ENCODE data around the gene TBC1D7.

TBC1D7 gene

GRCh38 chr6:13281686-13282085 is 46.7 kb downstream of the TBC1D7 start:
- TF ChIP-seq CEBPB (IDR thresholded peaks at IDR 0.05): no peak
- no peak for TF ChIP-seq NFIC (IDR thresholded peaks at IDR 0.05)
- TF ChIP-seq FOXM1 (IDR thresholded peaks at IDR 0.05; ENCODE audit: borderline replicate concordance, low read depth): no peak
- no peak for TF ChIP-seq TCF12 (IDR thresholded peaks at IDR 0.05; ENCODE audit: low read depth)
- no peak for TF ChIP-seq EP300 (IDR thresholded peaks at IDR 0.05; ENCODE audit: borderline replicate concordance)

DNA sequence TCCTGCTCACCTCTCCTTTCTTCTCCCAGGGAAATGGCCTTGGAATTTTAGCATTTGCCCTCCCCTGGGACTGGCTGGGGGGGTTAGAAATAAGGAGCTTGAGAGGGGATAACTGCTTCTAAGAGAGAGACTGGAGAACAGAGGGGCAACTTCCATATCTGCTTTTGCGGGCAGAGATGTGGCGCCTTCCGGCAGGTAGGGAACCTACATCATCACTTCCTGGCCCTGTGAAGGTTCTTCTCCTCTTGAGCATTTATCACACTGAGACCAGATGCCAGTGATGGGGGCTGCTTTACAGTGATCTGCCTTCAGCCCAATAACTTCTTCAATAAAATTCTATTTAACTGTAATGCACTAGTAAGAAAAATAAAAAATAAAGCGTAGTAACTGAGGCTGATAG is 48.1 kb downstream of the TBC1D7 start:
- TF ChIP-seq TAF1 (IDR thresholded peaks at IDR 0.05; ENCODE audit: low read depth) (no peak), USF1 (IDR thresholded peaks at IDR 0.05) (no peak), TCF12 (IDR thresholded peaks at IDR 0.05; ENCODE audit: low read depth) (no peak), EGR1 (IDR thresholded peaks at IDR 0.05) (no peak), ZBTB7A (IDR thresholded peaks at IDR 0.05; ENCODE audit: low read depth) (no peak), CREB1 (IDR thresholded peaks at IDR 0.05; ENCODE audit: low read depth) (no peak), EP300 (IDR thresholded peaks at IDR 0.05; ENCODE audit: borderline replicate concordance) (no peak), RAD21 (IDR thresholded peaks at IDR 0.05; ENCODE audit: low read depth) (no peak), MAX (IDR thresholded peaks at IDR 0.05) (no peak), NFIC (IDR thresholded peaks at IDR 0.05) (no peak), FOXM1 (IDR thresholded peaks at IDR 0.05; ENCODE audit: borderline replicate concordance, low read depth) (no peak), YY1 (IDR thresholded peaks at IDR 0.05; ENCODE audit: low read depth) (no peak), TEAD4 (IDR thresholded peaks at IDR 0.05) (no peak), CEBPB (IDR thresholded peaks at IDR 0.05) (no peak)
- TF ChIP-seq, protein P1, sequence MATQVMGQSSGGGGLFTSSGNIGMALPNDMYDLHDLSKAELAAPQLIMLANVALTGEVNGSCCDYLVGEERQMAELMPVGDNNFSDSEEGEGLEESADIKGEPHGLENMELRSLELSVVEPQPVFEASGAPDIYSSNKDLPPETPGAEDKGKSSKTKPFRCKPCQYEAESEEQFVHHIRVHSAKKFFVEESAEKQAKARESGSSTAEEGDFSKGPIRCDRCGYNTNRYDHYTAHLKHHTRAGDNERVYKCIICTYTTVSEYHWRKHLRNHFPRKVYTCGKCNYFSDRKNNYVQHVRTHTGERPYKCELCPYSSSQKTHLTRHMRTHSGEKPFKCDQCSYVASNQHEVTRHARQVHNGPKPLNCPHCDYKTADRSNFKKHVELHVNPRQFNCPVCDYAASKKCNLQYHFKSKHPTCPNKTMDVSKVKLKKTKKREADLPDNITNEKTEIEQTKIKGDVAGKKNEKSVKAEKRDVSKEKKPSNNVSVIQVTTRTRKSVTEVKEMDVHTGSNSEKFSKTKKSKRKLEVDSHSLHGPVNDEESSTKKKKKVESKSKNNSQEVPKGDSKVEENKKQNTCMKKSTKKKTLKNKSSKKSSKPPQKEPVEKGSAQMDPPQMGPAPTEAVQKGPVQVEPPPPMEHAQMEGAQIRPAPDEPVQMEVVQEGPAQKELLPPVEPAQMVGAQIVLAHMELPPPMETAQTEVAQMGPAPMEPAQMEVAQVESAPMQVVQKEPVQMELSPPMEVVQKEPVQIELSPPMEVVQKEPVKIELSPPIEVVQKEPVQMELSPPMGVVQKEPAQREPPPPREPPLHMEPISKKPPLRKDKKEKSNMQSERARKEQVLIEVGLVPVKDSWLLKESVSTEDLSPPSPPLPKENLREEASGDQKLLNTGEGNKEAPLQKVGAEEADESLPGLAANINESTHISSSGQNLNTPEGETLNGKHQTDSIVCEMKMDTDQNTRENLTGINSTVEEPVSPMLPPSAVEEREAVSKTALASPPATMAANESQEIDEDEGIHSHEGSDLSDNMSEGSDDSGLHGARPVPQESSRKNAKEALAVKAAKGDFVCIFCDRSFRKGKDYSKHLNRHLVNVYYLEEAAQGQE (IDR thresholded peaks at IDR 0.05; ENCODE audit: low read depth): no peak

DNA sequence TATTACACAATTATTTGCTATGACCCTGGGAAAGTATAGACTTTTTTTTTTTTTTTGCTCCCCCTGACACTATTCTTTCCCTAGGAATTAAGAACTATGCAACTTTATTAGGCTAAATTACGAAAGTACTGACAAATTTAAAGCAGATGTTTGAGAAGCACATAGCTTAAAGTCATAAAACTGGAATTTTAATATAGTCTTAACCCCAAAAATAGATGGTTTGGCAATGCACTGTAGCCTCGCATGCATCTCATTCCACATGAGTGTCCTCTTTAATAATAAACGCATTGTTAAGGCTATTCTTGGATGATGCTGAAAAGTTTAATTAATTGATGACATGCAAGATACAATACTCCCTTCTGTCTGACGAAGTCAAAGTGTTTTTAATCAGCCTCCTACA is 49.3 kb downstream of the TBC1D7 start:
- no peak for TF ChIP-seq ZBTB7A (IDR thresholded peaks at IDR 0.05; ENCODE audit: low read depth)
- TF ChIP-seq EGR1 (IDR thresholded peaks at IDR 0.05): no peak
- no peak for TF ChIP-seq TCF12 (IDR thresholded peaks at IDR 0.05; ENCODE audit: low read depth)
- TF ChIP-seq RAD21 (IDR thresholded peaks at IDR 0.05; ENCODE audit: low read depth): no peak
- no peak for TF ChIP-seq TAF1 (IDR thresholded peaks at IDR 0.05; ENCODE audit: low read depth)
- TF ChIP-seq, protein P1 (IDR thresholded peaks at IDR 0.05; ENCODE audit: low read depth): no peak
- TF ChIP-seq CEBPB (IDR thresholded peaks at IDR 0.05): no peak
- no peak for TF ChIP-seq CREB1 (IDR thresholded peaks at IDR 0.05; ENCODE audit: low read depth)
- no peak for TF ChIP-seq TEAD4 (IDR thresholded peaks at IDR 0.05)
- TF ChIP-seq FOXM1 (IDR thresholded peaks at IDR 0.05; ENCODE audit: borderline replicate concordance, low read depth): no peak
- no peak for TF ChIP-seq YY1 (IDR thresholded peaks at IDR 0.05; ENCODE audit: low read depth)
- TF ChIP-seq EP300 (IDR thresholded peaks at IDR 0.05; ENCODE audit: borderline replicate concordance): no peak

DNA sequence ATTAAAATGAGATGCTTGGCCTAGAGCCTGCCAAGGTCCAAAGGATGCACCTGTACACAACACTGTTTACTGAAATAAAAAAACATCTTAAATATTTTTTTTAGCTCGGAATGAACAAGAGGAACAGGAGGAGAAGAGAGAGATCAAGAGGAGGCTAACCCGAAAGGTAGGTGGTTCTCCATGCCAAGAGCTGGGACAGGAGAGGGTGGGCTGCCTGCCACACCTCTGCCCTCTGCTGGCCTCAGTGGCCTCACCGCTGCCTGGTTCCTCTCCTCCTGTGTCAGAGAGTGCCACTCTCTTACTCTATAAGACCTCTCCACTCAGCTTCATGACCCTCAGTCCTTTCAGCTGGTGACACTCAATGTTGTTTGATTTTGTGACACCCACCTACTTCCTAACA is 50.2 kb downstream of the TBC1D7 start:
- TF ChIP-seq NFIC (IDR thresholded peaks at IDR 0.05) (no peak), RAD21 (IDR thresholded peaks at IDR 0.05; ENCODE audit: low read depth) (peak; percentile 39; the same call in 1 of the 2 replicates)

DNA sequence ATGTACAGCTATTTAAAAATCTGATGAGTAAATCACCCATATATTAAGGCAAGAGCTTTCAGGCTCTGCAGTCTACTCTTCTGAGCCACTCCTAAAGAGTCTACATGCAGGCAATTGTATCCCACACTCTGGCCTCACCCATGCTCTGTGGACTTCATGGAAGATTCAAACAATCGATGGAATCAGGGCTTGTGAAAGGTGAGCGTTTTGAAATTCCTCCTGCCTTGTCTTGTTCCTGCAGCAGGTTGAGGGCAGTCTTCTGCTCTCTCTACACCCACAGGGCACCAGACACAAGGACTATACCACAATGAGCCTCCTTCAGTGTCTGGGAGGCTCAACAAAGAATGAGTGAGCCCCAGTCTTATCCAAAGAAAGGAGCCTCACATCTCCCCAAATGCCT is 51.1 kb downstream of the TBC1D7 start:
- TF ChIP-seq YY1 (IDR thresholded peaks at IDR 0.05; ENCODE audit: low read depth) (no peak), EP300 (IDR thresholded peaks at IDR 0.05; ENCODE audit: borderline replicate concordance) (no peak), USF1 (IDR thresholded peaks at IDR 0.05) (no peak), FOXM1 (IDR thresholded peaks at IDR 0.05; ENCODE audit: borderline replicate concordance, low read depth) (no peak), CREB1 (IDR thresholded peaks at IDR 0.05; ENCODE audit: low read depth) (no peak), RAD21 (IDR thresholded peaks at IDR 0.05; ENCODE audit: low read depth) (no peak), NFIC (IDR thresholded peaks at IDR 0.05) (no peak), TCF12 (IDR thresholded peaks at IDR 0.05; ENCODE audit: low read depth) (no peak), EGR1 (IDR thresholded peaks at IDR 0.05) (no peak), CEBPB (IDR thresholded peaks at IDR 0.05) (no peak), MAX (IDR thresholded peaks at IDR 0.05) (no peak), TAF1 (IDR thresholded peaks at IDR 0.05; ENCODE audit: low read depth) (no peak)
- TF ChIP-seq, protein P1 (IDR thresholded peaks at IDR 0.05; ENCODE audit: low read depth): no peak
